ENCODE results near the gene PTTG1IP.
A peak's percentile ranks its signal among the peaks of the same experiment; 100 is the strongest.

PTTG1IP gene

GRCh38 chr21:44878053-44878982 is 4.8 kb upstream of the PTTG1IP start:
- DNase-seq (ENCODE audit: low read depth) = no peak
- H3K4me3 ChIP-seq (ENCODE audit: low read depth, low read length) = no peak overlapping the region
- no peak for TF ChIP-seq CTCF (IDR thresholded peaks at IDR 0.05; ENCODE audit: insufficient read depth, low read depth, low read length, missing control alignments)

- no peak for DNase-seq (ENCODE audit: low read depth)
- TF ChIP-seq CTCF (IDR thresholded peaks at IDR 0.05; ENCODE audit: insufficient read depth, low read depth, low read length, missing control alignments) = no peak
- no peak overlapping the region for H3K4me3 ChIP-seq (ENCODE audit: low read depth, low read length)
These were observed 3.5 kb upstream of the PTTG1IP start for GRCh38 chr21:44876849-44877575.

- no peak for TF ChIP-seq CTCF (IDR thresholded peaks at IDR 0.05; ENCODE audit: insufficient read depth, low read depth, low read length, missing control alignments)
- peak; percentile 59 for DNase-seq (ENCODE audit: low read depth)
- peak overlapping the region; percentile 70 for H3K4me3 ChIP-seq (ENCODE audit: low read depth, low read length)
These were observed 1.8 kb upstream of the PTTG1IP start for GRCh38 chr21:44875316-44875700.

- peak; percentile 57 for DNase-seq (ENCODE audit: low read depth)
- peak overlapping the region; percentile 70 for H3K4me3 ChIP-seq (ENCODE audit: low read depth, low read length)
- TF ChIP-seq CTCF (IDR thresholded peaks at IDR 0.05; ENCODE audit: insufficient read depth, low read depth, low read length, missing control alignments) = no peak
These were observed 1.2 kb upstream of the PTTG1IP start for GRCh38 chr21:44874497-44875315.

DNA sequence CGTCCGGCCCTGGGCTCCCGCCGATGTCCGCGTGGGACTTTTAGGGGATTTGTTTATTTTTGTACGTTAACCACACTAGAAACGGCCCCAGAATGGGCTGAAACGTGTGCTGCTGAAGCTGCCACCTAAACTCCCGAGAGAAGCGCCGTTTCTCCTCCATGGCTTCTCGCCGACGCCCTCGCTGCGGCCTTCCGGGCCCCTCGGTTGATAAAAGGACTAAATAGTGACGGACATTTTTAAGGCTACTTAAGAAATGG is 678 bp upstream of the PTTG1IP start:
- H3K4me3 ChIP-seq (ENCODE audit: low read depth, low read length) = peak overlapping the region; percentile 70
- DNase-seq (ENCODE audit: low read depth) = no peak
- TF ChIP-seq CTCF (IDR thresholded peaks at IDR 0.05; ENCODE audit: insufficient read depth, low read depth, low read length, missing control alignments) = no peak

- peak; percentile 32 for DNase-seq (ENCODE audit: low read depth)
- peak overlapping the region; percentile 80 for H3K4me3 ChIP-seq (ENCODE audit: low read depth, low read length)
- no peak for TF ChIP-seq CTCF (IDR thresholded peaks at IDR 0.05; ENCODE audit: insufficient read depth, low read depth, low read length, missing control alignments)
These were observed 688 bp downstream of the PTTG1IP start for GRCh38 chr21:44872649-44873355.

All from GM12865 (cell line).